SW480 (cell line): ENCODE data around the gene ARHGAP10.

ENCODE experiments used
- DNase-seq: peaks from one replicate; pipeline ENCODE4 v3.0.0-alpha.2; 2016; ENCODE audit warnings: low spot score

ARHGAP10 gene

DNA sequence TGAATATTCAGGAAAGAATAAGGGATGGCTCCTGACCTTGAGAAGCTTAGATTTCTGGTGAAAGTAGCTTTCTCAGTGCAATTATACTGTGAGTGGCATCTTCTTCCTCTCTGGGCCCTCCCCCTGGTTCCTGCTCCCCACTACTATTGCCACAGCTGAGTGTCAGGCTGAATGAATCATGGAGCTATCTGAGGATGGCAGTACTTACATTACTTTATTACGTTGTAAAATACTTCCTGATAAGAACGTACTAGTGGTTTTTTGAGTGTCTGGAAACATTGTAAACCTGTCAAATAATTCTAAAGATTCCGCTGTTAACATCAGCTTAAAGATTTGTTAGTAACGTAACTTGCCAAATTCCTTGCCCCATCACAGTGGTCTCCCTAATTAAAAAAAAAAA is 36.2 kb downstream of the ARHGAP10 start:
- no peak for DNase-seq

DNA sequence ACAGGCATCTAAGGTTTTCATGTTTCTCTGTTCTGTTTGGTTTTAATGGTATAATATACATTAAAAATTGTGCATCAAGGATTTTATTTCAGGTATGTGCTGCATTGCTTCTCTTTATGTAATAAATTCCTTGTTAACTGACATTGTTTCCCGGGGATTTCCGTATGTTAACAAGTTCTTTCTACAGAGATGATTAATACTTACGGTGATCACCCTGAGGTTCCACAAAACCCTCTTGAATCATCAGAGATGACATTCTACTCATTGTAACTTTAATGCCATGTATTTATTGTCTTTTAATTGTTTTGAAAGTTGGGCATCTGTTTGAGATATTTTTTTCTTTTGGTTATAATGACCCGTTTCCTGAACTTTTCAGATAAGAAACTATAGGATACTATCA is 37.5 kb downstream of the ARHGAP10 start:
- DNase-seq = no peak

DNA sequence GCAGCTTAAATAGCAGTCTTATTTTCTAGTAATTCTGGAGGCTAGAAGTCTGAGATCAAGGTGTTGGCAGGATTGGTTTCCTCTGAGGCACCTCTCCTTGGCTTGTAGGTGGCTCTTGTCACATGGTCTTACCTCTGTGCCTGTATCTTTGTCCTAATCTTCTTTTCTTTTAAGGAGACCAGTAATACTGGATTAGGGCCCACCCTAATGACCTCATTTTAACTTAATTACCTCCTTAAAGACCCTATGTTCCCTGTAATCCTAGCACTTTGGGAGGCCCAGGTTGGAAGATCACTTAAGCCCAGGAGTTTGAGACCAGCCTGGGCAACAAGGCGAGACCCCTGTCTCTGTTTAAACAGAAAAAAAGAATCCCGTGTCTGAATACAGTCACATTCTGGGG is 38.9 kb downstream of the ARHGAP10 start:
- no peak for DNase-seq

DNA sequence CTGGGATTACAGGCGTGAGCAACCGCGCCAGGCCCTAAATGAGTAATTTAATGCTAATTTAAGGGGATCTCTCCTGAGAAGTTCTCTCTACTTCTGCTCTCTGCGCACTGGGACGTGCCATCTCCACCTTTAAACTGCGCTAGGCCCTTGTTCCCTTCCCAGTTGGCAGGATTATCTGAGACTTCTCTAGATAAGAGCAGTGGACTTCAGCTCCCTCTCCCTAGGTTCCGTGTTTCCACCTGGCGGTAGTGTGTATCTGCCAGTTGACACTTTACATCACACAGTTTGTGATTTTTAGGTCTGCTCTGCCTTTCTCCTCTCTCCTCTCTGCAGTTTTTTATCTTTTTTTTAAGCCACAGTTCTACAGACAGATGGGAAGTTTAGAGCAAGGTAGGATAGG is 40.2 kb downstream of the ARHGAP10 start:
- no peak for DNase-seq

DNA sequence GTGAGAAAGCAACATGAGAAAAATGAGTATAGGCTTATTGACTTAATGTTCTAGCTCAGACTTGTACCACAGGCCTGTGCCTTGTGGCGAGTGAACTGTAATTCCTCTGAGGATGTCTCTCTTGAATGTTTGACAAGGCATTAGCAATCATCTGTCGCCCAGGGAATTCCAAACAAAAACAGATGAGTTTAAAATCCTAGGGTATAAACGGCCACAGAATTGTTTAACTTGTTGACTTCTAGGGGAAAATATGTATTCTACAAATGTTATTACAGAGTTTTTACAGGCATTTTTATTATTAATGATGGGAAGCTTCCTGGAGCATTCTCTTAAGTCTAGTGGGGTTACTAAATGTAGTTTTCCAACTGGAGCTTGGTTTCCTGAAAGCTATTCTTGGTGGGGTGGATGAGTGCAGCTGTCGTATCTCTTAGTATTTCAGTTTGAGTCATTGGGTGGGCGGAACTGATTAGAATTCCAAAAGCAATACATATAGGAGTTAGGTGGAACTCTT is 40.6 kb downstream of the ARHGAP10 start:
- no peak for DNase-seq

DNA sequence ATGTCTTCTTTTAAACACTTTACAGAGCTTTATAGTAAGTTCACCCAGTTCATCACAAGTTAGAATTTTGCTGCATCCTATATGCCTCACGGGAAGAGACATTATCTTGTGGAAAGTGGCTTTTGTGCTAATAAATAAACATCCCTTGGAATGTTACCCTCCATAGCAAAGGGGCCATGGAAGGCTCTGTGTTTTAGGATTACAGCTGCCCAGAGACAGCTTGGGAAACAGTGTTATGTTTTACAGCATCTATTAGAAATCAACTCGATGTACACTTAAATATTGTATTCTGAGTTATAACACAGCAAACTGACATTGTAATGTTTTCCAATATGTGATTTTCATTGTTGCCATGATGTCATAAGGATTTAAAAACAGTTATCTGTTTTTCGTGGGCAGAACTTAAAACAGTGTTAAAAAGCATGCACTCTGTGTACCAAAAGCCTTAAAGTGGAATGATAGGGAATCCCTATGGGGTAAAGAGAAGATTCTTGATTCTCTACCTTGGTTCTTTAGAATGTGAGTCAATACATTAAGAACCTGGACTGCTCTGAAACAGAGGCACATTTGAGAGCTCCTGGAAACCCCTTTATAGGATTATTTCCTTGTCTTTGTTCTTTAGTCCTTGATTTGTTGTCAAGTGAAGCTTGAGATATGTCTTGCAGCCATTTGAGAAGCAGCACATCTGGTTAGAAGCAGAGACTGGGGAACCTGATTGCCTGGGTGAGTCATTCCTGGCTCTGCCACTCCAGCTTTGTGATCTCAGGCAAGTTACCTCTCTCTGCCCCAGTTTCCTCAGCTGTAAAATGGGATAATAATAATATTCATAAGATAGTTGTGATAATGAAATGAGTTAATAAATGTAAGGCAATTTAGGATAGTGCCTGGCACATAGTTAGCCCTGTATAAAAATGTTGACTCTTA is 41.6 kb downstream of the ARHGAP10 start:
- no peak for DNase-seq

DNA sequence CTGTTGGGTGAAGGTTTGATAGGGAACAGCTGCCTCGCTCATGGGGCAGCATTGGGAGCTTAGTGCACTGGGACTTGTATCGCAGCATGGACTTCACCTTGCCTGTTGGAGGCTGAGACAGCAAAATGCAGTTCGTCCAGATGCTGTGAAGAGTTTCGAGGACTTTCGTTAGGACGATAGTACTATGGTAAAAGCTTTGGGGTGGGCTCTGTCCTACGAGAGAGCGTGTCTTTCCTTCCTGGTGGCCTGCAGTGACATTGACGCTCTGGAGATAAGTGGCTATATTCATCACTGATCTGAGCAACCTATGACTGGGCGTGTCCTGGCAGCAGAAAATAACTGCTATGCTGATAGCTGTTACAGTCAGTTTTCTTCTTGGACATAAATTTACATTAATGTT is 44.8 kb downstream of the ARHGAP10 start:
- no peak for DNase-seq

DNA sequence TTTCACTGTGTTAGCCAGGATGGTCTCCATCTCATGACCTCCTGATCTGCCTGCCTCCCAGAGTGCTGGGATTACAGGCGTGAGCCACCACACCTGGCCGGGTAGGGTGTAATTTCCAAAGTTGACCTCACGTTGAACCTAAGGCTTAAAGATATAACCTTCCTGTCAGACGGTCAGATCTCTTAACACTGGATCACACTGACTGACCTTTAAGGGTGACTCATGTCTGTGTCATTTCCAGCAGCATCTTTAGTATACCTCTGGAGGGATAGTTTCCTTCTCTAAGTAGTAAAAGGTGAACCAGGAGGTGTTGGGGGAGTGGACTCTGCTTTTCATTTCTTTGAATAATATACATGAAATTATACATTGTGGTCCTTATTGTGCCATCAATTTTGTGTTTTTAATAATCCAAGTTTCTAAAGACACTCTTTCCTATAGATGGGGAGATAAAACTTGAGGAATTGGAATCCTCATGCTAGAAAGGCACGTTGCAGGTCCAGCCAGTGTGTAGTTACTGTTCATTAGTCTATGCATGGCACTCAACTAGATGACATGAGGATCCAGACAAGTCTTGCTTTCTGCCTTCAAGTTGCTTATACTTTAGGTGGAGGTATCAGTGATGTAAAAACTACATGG is 45.7 kb downstream of the ARHGAP10 start:
- no peak for DNase-seq

DNA sequence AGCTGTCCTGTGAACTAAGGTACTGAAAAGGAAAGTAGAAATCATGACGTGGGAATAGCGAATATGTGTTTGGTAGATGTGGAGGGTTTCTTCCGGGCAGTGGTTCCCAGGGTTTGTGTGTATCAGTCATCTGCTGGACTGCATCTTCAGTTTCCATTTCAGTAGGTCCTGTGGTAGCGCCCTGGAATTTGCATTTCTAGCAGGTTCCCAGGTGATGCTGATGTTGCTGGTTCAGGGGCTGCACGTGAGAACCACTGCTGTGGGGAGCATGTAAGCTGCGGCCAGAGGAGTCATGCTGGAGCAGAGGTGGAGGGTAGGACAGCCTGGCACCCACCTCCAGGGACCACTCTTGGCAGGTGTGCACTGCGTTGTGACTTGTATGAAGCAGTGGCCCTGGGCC is 47.1 kb downstream of the ARHGAP10 start:
- no peak for DNase-seq

DNA sequence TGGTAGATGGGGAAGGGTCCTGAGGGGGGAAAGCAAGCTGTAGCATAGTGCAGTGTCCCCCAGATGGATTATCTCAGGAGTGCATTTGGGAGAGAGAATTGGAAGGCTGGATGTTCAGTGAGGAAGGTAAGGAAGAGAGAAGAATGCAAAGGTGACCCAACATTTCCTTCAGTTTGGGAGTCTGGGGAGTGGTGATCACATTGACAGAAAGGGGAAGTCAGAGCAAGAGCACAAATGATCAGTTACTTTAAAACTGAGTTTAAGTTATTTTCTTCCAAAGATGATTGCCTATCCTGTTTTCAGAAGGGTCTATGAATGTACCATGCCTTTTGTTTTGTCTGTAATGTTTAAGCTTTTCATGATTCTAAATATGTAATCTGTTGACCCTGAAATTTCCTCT is 47.6 kb downstream of the ARHGAP10 start:
- DNase-seq = no peak

DNA sequence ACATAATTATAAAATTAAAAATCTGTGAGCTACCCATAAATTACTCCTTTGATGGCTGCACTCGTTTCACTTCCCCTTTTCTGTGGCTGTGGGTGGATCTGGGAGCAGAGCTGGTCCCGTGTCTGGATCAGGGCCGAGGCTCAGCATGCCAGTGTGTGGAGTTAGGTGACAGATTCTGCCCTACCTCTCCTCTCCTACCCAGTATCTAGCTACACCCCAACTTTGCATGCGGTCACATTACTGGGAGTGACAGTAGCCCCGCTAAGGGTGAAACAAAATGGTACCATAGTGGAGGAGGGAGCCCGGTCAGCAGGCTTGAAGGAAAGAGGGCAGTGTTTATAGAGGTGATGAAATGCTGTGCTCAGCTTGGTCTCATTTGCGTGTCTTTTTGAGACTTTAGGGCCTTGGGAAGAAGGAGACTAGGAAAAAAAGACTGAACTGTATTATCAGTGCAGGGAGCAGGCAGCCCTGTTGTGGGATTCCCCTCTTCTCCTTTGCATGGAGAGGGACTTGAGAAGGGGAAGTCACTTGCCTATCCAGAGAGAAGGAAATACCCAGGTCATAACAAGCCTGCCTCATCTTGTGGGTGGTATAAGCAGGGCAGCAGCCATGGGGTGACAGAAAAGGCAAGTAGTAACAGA is 48.4 kb downstream of the ARHGAP10 start:
- no peak for DNase-seq

DNA sequence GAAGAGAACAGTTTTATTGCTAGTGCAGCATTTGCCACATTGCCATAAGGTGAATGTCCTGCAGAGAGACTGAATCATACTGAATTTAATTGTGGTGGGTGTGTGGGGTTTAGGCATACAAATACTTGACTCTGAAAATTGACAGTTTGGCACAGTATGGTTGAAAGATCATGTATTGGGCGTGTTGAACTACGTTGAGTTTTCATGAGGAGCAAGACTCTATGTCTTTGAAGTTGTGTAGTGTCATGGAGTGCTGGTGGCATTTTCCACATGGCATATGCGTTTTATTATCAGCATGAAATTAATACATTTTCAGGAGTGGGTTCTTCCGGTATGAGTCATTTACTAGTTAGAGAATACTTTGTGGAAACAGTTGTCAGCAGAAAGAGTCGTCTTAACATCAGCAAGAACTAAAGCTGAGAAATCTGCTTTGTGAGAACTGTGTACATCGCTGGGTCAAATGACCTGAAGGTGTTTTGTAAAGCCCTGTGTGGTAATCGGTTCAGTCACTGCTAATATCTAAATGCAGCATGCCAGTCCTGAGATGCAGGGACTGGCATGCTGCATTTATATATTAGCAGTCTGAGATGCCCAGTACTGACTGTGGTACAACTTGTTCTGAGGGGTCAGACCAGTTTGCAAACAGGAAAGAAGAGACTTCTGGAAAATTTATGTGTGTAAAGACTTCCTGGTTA is 50.3 kb downstream of the ARHGAP10 start:
- DNase-seq = peak; percentile 20

DNA sequence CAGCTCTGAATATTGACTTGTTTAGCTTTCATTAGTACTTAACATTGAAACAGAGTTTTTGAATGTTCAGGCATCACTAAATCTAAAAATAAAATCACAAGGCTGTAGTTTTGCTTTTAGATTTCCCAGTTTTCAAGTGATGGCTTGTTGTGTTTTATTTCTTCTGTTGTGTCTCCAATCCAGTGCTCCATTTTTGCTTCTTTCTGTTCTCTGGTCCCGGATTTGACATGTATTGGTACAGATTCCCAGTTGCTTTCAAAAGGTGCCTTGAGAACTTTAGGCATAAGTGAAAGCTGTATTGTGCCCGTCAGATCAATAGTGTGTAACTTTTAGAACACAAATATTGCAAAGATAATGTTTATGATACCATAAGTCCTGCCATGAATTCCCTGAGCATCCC is 53.2 kb downstream of the ARHGAP10 start:
- DNase-seq = no peak

DNA sequence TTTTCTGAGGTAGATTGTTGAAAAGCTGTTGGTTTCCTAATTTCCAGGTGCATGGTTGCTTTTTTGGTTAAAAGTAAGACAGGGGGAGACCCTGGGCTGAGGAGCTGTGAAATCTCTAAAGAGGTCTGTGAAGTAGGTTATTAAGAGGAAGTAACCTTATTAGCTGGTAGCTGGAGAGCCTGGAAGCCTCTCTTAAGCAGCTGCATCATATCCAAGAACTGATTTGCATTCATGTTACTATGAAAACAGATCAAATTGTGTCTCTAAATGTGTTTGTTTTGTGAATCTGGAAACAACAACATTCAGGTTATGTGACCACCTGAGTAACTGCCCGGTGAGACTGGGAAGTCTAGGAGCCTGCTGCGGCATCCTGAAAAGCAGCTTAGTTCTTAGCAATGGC is 54.1 kb downstream of the ARHGAP10 start:
- DNase-seq = no peak

DNA sequence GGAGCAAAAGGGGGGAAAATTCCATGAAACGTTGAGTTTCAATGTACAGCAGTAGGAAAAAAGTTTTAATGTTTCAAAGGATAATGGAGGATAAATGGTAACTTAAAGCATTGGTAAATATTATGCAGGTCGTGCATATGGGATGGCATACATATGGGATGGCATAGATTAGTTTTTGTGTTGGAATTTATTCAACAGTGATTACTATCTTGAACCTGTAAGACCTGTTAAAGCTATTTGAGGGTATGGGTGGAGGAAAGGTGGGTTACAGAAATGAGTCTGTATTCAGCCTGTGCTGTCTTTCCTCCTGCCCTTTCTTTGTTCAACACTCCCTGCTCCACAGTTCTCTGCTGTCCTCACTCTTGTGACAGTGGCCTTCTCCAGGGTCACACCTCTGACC is 54.6 kb downstream of the ARHGAP10 start:
- DNase-seq = no peak

DNA sequence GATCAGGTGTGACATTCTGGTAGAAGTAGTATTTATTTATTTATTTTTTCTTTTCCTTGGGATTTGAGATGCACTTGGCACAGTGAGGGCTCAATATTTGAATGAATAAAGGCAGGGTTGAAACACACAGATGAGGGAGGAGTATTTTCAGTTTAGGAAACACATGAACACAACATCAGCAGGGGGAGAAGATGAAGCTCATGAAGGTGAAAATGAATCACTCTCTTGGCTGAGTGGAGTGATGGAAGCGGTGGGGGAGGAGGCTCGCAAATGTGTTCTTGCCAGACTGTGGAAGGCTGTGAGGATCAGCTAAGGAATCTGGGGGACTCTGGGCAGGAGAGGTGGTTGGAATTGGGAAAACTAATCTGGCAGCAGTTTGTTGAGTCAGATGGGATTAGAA is 55.3 kb downstream of the ARHGAP10 start:
- no peak for DNase-seq

DNA sequence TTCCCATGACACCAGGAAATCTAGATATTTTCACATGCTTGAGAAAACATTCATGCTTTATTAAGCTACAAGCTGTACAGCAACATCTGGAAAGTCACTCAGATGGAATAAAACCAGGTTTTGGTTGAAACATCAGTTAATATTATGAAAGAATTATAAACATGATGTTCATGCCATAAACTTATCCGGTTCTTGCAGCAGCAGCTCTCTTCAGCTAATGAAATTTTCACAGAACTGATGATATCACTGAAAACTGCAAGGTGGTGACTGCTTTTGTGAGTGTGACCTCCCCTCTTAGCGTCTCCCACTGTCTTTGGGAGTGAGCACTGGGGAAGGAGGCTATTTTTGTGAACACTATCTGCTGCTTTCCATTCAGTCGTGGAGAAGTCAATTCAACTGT is 56.9 kb downstream of the ARHGAP10 start:
- DNase-seq = no peak

DNA sequence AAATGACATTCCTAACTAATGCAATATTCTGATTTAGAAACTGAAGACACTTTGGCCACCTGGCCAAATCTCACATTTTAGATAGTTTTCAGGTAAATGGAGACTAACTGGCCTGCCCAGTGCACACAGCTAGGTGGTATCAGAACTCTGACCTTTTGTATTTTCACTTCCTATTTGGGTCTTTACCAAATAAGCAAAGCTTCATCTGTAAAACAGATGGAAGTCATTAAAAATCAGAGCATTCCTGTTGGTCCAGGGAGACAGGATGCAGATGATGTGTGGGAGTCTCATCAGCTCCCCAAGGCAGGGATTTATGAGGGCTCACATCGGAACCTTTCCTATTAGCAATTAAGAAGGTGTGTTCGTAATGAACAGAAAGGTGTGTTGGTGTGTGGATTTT is 57.7 kb downstream of the ARHGAP10 start:
- no peak for DNase-seq

DNA sequence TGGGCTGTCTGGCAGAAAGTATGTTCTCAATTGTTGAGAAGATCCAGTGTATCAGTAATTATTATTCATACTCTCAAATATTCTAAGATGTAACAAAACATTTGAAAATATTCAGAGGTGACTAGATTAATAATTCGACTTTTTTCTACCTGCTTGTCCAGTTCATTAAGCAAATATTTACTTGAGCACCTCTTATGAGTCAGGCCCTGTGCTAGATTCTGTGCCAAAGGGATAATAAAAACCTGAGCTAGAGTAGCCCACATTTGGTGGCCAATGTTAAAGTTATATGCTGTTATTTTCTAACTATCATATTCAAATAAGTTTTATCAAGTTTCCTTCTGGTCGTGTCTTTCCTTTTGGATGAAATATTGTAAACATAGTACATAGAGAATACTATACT is 58.5 kb downstream of the ARHGAP10 start:
- no peak for DNase-seq

DNA sequence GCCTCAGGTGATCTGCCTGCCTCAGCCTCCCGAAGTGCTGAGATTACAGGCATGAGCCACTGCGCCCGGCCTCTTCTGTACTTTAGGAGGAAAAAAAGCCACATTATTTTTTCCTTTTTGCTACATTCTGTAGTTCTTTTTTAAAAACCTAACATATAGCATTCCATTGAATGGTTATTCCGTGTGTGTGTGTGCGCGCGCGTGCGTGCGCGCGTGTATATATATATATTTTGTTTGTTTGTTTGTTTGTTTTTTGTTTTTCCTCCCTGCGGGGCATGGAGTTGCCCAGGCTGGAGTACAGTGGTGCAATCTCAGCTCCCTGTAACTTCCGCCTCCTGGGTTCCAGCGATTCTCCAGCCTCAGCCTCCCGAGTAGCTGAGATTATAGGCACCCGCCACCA is 59.5 kb downstream of the ARHGAP10 start:
- DNase-seq = no peak

DNA sequence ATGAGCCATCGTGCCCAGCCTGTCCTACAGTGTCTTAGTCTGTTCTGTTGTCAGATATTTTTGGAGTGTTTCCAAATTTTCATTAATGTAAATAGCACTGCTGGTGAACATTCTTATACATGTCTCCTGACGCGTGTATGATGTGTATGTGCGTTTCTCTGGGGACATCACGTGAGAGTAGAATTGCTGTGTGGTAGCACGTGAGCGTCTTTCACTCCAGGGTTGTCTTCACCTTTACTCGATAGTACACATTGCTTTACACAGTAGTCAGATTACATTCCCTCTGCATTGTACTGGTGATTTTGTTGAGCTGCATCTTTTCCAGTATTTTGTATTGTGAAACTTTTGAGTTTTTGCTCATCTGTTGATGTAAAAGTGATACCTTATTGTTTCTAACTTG is 60.0 kb downstream of the ARHGAP10 start:
- DNase-seq = no peak

DNA sequence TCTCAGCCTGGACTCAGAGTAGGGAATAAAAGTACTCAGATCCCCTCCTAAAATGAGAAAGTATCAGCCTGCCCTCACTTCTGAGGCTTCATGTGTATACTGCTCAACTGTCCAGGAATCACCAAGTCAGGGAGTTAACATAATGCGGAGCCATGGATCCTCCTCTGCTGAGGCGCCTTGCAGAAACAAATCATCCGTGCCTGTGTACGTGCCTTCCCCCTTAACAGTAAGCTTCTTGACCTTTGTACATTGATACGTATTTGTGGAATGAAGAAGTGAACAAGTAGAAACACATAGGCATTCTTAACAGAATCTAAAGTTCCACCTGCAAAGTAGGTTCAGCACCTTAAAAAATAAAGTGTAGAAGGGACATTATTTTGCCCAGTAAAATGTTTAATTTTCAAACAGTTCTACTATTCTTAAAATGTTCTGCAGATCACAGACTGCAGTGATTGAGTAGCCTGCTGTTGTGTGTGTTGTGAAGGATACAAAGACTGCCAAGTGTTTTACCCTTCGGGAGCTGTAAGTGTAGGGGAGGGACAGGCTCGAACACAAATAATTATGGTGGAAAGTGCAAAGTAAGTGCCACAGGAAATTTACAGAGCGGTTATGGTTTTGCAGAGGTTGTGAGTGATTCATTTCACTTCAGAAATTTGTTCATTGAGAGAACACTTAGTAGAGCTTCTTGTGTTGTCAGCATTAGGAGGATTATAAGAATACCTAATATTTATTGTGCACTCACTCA is 61.9 kb downstream of the ARHGAP10 start:
- DNase-seq = no peak
